OCI-LY7 (cell line): ENCODE measurements around the gene SH3TC2.

ENCODE experiments used
- EZH2phosphoT487 ChIP-seq: fragments of 200-600 bp; sonication (generic); IDR thresholded peaks from 2 replicates; pipeline ENCODE4 v1.6.1; 2018; ENCODE audit warnings: low read depth, borderline replicate concordance, mild to moderate bottlenecking, mixed run types, antibody characterized with exemption, low read length, moderate library complexity, mixed read lengths
- TF ChIP-seq, protein P1 (sequence below): fragments of 200-600 bp; sonication (generic); conservative IDR thresholded peaks from 2 replicates; pipeline ENCODE4 v1.5.1; 2014; ENCODE audit warnings: mild to moderate bottlenecking, antibody characterized with exemption, low read length, moderate library complexity, mixed read lengths

DNA sequence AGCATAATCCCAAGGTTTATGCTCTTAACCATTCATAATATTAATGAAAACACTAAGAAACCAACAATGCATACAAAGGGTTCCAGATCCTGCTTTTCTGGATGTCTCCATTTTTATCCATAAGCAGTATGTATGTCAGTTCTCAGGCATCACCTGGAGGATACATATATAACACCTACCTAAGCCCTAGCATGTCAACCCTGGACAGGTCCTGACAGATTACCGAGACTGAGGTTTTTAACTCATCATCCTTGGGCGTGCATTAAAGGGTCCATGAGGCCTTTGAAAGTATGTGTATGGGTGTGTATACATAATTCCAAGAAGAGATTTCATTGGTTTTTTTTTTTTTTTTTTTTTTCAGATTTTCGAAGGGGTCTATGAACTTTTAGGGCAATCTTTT lies 70.6 kb downstream of the SH3TC2 start:
- TF ChIP-seq, protein P1, sequence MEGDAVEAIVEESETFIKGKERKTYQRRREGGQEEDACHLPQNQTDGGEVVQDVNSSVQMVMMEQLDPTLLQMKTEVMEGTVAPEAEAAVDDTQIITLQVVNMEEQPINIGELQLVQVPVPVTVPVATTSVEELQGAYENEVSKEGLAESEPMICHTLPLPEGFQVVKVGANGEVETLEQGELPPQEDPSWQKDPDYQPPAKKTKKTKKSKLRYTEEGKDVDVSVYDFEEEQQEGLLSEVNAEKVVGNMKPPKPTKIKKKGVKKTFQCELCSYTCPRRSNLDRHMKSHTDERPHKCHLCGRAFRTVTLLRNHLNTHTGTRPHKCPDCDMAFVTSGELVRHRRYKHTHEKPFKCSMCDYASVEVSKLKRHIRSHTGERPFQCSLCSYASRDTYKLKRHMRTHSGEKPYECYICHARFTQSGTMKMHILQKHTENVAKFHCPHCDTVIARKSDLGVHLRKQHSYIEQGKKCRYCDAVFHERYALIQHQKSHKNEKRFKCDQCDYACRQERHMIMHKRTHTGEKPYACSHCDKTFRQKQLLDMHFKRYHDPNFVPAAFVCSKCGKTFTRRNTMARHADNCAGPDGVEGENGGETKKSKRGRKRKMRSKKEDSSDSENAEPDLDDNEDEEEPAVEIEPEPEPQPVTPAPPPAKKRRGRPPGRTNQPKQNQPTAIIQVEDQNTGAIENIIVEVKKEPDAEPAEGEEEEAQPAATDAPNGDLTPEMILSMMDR = no peak
- TF ChIP-seq EZH2phosphoT487 = no peak
